Measurements from ENCODE around the gene MYOCD. TPM values are rescaled to one million over a fixed set of nuclear protein-coding genes. Genes with fewer than 3 reads are reported as not detected.

Gene MYOCD
- polyA plus RNA-seq, 2 of the 4 experiments (the other 2 are of a cell fraction) = 8.6 to 12.5 TPM

DNA sequence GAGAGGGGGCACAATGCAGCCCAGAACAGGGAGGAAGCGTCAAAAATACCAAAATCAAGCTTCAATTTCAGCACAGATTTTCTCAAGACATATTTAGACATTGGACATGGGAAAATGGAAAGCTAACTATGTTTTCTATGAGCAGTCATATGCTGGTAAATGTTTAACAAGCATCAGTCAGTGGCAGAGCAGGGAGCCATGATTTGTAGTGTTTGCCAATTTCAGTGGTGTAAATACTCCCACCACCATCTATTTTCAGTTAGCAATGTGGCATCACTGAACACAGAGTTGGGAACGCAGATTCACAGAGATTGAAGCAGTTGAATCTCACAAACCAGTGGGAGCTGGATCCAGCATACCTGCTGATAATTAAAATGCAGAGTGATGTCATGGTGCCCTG, 24.6 kb upstream of the MYOCD start (continued):
- TF ChIP-seq, protein P1, sequence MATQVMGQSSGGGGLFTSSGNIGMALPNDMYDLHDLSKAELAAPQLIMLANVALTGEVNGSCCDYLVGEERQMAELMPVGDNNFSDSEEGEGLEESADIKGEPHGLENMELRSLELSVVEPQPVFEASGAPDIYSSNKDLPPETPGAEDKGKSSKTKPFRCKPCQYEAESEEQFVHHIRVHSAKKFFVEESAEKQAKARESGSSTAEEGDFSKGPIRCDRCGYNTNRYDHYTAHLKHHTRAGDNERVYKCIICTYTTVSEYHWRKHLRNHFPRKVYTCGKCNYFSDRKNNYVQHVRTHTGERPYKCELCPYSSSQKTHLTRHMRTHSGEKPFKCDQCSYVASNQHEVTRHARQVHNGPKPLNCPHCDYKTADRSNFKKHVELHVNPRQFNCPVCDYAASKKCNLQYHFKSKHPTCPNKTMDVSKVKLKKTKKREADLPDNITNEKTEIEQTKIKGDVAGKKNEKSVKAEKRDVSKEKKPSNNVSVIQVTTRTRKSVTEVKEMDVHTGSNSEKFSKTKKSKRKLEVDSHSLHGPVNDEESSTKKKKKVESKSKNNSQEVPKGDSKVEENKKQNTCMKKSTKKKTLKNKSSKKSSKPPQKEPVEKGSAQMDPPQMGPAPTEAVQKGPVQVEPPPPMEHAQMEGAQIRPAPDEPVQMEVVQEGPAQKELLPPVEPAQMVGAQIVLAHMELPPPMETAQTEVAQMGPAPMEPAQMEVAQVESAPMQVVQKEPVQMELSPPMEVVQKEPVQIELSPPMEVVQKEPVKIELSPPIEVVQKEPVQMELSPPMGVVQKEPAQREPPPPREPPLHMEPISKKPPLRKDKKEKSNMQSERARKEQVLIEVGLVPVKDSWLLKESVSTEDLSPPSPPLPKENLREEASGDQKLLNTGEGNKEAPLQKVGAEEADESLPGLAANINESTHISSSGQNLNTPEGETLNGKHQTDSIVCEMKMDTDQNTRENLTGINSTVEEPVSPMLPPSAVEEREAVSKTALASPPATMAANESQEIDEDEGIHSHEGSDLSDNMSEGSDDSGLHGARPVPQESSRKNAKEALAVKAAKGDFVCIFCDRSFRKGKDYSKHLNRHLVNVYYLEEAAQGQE (IDR thresholded peaks at IDR 0.05) = no peak
- TF ChIP-seq NFE2L2 (conservative IDR thresholded peaks at IDR 0.05; ENCODE audit: low read length) = no peak
- TF ChIP-seq RAD21 (conservative IDR thresholded peaks at IDR 0.05 in 1 of 2, IDR thresholded peaks at IDR 0.05 in 1 of 2) = no peak
- no peak for TF ChIP-seq NR3C1 (IDR thresholded peaks at IDR 0.05)
- no peak for TF ChIP-seq ZSCAN20 (CRISPR knock-in tag; IDR thresholded peaks at IDR 0.05)
- TF ChIP-seq RNF2 (IDR thresholded peaks at IDR 0.05; ENCODE audit: borderline replicate concordance, low read depth) = no peak

DNA sequence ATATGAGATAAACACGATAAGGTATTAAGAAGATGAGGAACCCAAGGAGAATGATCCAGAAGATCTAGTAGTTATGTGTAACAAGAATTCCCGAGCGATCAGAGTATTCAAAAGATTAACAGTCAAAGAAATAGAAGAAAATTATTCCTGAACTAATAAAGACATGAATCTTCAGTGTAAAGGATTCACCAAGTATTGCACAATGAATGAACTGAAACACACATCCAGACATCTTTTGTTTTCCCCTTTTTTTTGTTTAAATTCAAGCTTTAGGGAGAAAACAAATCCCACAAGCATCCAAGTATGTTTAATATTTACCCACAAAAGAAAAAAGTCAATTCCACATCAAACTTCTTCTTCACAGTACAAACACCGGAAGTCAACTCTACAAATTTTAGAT, 23.7 kb upstream of the MYOCD start:
- peak; percentile 61 to 78; a peak in 3 of 4 replicates for TF ChIP-seq CEBPB (IDR thresholded peaks at IDR 0.05)
- TF ChIP-seq RARB (CRISPR knock-in tag; IDR thresholded peaks at IDR 0.05) = no peak
- FAIRE-seq = peak; percentile 18
- peaks cover 55% of the 10 kb centered on the region for H3K4me1 ChIP-seq
- POLR2A ChIA-PET = no interaction called here
- 62% methylated on average over 4 of the region's 4 CpGs for WGBS (ENCODE audit: missing lambda C conversion rate)
- H3K9me3 ChIP-seq = peaks cover 8% of the 10 kb centered on the region; the same call in 2 of the 3 replicates
- ATAC-seq = no peak
- CTCF ChIA-PET = interaction anchor here (1.0 to 1.2 kb wide), 2 partner anchors 18 to 25 kb away, joined by 4 read pairs; no protein-coding TSS in a partner anchor
- no peak overlapping the region for H3K4me3 ChIP-seq
- peak overlapping the region; percentile 27 to 28; a peak in 4 of 6 replicates for H3K27ac ChIP-seq
- DNase-seq (ENCODE audit: low read depth in 1 of 2, low spot score in 1 of 2) = no peak
- H3K4me2 ChIP-seq = peak overlapping the region; percentile 51

DNA sequence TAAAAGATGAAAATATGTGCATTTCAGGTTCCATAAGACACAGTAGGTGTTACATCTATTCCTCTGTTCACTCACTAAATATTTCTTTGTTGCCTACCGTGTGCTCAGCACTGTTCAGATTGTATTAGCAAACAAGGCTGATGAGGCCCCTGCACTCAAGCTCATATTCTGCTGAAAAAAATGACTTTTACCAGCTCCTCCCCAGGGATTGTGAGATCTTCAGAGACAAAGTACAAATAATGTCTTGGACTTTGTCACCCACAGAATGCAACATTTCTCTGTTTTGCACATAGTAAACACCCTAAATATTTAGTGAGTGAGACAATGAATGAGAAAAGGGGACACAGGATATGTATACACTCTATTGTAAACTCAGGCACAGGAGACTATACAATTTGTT, 21.9 kb upstream of the MYOCD start:
- CTCF ChIA-PET = interaction anchor here (1.4 kb wide), 1 partner anchor 23 kb away, joined by 5 read pairs; no protein-coding TSS in a partner anchor
- Histone ChIP-seq H3K27ac (peak overlapping the region; percentile 21 to 59), H3K4me1 (peaks cover 58% of the 10 kb centered on the region), H3K4me3 (no peak overlapping the region), H3K4me2 (peak overlapping the region; percentile 68), H3K9me3 (peaks cover 8% of the 10 kb centered on the region; the same call in 2 of the 3 replicates)
- TF ChIP-seq, protein P2, sequence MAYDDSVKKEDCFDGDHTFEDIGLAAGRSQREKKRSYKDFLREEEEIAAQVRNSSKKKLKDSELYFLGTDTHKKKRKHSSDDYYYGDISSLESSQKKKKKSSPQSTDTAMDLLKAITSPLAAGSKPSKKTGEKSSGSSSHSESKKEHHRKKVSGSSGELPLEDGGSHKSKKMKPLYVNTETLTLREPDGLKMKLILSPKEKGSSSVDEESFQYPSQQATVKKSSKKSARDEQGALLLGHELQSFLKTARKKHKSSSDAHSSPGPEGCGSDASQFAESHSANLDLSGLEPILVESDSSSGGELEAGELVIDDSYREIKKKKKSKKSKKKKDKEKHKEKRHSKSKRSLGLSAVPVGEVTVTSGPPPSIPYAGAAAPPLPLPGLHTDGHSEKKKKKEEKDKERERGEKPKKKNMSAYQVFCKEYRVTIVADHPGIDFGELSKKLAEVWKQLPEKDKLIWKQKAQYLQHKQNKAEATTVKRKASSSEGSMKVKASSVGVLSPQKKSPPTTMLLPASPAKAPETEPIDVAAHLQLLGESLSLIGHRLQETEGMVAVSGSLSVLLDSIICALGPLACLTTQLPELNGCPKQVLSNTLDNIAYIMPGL (CRISPR knock-in tag; IDR thresholded peaks at IDR 0.05; ENCODE audit: borderline replicate concordance) = no peak
- TF ChIP-seq, protein P3, sequence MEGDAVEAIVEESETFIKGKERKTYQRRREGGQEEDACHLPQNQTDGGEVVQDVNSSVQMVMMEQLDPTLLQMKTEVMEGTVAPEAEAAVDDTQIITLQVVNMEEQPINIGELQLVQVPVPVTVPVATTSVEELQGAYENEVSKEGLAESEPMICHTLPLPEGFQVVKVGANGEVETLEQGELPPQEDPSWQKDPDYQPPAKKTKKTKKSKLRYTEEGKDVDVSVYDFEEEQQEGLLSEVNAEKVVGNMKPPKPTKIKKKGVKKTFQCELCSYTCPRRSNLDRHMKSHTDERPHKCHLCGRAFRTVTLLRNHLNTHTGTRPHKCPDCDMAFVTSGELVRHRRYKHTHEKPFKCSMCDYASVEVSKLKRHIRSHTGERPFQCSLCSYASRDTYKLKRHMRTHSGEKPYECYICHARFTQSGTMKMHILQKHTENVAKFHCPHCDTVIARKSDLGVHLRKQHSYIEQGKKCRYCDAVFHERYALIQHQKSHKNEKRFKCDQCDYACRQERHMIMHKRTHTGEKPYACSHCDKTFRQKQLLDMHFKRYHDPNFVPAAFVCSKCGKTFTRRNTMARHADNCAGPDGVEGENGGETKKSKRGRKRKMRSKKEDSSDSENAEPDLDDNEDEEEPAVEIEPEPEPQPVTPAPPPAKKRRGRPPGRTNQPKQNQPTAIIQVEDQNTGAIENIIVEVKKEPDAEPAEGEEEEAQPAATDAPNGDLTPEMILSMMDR (IDR thresholded peaks at IDR 0.05) = no peak
- no peak for TF ChIP-seq FOSL2 (IDR thresholded peaks at IDR 0.05)
- TF ChIP-seq FOSL2 (CRISPR knock-in tag; IDR thresholded peaks at IDR 0.05) = peak; percentile 17; the same call in 1 of the 2 replicates
- TF ChIP-seq HOXA7 (CRISPR knock-in tag; IDR thresholded peaks at IDR 0.05) = no peak
- no peak for TF ChIP-seq POLR2AphosphoS2 (conservative IDR thresholded peaks at IDR 0.05; ENCODE audit: low read length)
- TF ChIP-seq MYC (IDR thresholded peaks at IDR 0.05; ENCODE audit: borderline replicate concordance, low read length) = no peak
- no peak for TF ChIP-seq POLR2A (IDR thresholded peaks at IDR 0.05; ENCODE audit: low read length)
- TF ChIP-seq RNF2 (IDR thresholded peaks at IDR 0.05; ENCODE audit: borderline replicate concordance, low read depth) = no peak
- TF ChIP-seq EP300 (IDR thresholded peaks at IDR 0.05) = no peak
- TF ChIP-seq, protein P4, sequence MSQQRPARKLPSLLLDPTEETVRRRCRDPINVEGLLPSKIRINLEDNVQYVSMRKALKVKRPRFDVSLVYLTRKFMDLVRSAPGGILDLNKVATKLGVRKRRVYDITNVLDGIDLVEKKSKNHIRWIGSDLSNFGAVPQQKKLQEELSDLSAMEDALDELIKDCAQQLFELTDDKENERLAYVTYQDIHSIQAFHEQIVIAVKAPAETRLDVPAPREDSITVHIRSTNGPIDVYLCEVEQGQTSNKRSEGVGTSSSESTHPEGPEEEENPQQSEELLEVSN (IDR thresholded peaks at IDR 0.05; ENCODE audit: borderline replicate concordance, low read depth) = no peak
- TF ChIP-seq MAZ (IDR thresholded peaks at IDR 0.05; ENCODE audit: borderline replicate concordance, low read depth, low read length) = no peak
- TF ChIP-seq BHLHE40 (IDR thresholded peaks at IDR 0.05; ENCODE audit: low read depth, low read length) = no peak
- 0 out of 5 replicates have a peak, but pooled peaks of 1 of the 2 experiments have one; percentile 21 for TF ChIP-seq RAD21 (conservative IDR thresholded peaks at IDR 0.05 in 1 of 2, IDR thresholded peaks at IDR 0.05 in 1 of 2)
- TF ChIP-seq NPAS2 (CRISPR knock-in tag; IDR thresholded peaks at IDR 0.05; ENCODE audit: borderline replicate concordance) = no peak
- no peak for TF ChIP-seq SMC3 (IDR thresholded peaks at IDR 0.05)
- TF ChIP-seq, protein P5, sequence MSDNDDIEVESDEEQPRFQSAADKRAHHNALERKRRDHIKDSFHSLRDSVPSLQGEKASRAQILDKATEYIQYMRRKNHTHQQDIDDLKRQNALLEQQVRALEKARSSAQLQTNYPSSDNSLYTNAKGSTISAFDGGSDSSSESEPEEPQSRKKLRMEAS (IDR thresholded peaks at IDR 0.05) = no peak
- no peak for TF ChIP-seq NFE2L2 (conservative IDR thresholded peaks at IDR 0.05; ENCODE audit: low read length)
- POLR2A ChIA-PET = no interaction called here
- peak; percentile 36 to 71; a peak in 4 of 6 replicates for ATAC-seq
- 6% methylated on average over 1 of the region's 1 CpG for WGBS (ENCODE audit: missing lambda C conversion rate)
- no peak for FAIRE-seq
- peak in 1 of 2 experiments; percentile 64 for DNase-seq (ENCODE audit: low read depth in 1 of 2, low spot score in 1 of 2)

Data from A549 (cell line).